Activated T-helper 2 cell treated with anti-CD3 and anti-CD28 coated beads, Interferon-gamma antibody, Interleukin-2, Interleukin-4, amounts not matched to agents 10 μg/mL and 5 μg/mL and 100 μg/mL, durations not matched to agents 14 hours and 24 hours and 36 hours (primary cell): ENCODE measurements around the gene TMEM143. TPM values are rescaled to one million over a fixed set of nuclear protein-coding genes. Genes with fewer than 3 reads are reported as not detected.

Source experiments
- DNase-seq: peaks from one replicate; pipeline ENCODE4 v3.0.0; 2021; ENCODE audit warnings: low spot score
- H3K27ac Mint-ChIP-seq: one replicate; pipeline ENCODE4 v1.8.0; 2021; ENCODE audit warnings: mixed read lengths
- H3K27me3 Mint-ChIP-seq: one replicate; pipeline ENCODE4 v1.8.0; 2021; ENCODE audit warnings: low read depth, mixed read lengths
- H3K36me3 Mint-ChIP-seq: one replicate; pipeline ENCODE4 v1.8.0; 2021; ENCODE audit warnings: low read depth, mixed read lengths
- H3K4me1 Mint-ChIP-seq: one replicate; pipeline ENCODE4 v1.8.0; 2021; ENCODE audit warnings: low read depth, mixed read lengths
- H3K4me3 Mint-ChIP-seq: one replicate; pipeline ENCODE4 v1.8.0; 2021; ENCODE audit warnings: low read depth, mild to moderate bottlenecking, moderate library complexity, mixed read lengths
- H3K9me3 Mint-ChIP-seq: one replicate; pipeline ENCODE4 v1.8.0; 2021; ENCODE audit warnings: mixed read lengths
- intact Hi-C: fragments of 100-400 bp; cut with micrococcal nuclease; formaldehyde crosslinking; loops from one replicate; pipeline ENCODE4 v1.15.1; 2023
- total RNA-seq: library from RNA; stranded (reverse); gene quantifications from 2 replicates; pipeline ENCODE4 v1.2.3, GENCODE V29; 2022

Gene TMEM143
- total RNA-seq, result 12.8 and 13.1 TPM in 2 replicates

GRCh38 chr19:48363810-48364597, at the start of gene TMEM143, which contains the start of gene SYNGR4:
Gene TMEM143 (minus strand): TSS chr19:48363940. CDS start chr19:48363920, 20 bp downstream.
Gene SYNGR4 (plus strand): TSS chr19:48364367. CDS start chr19:48365843, 1,476 bp downstream.
- intact Hi-C loops, result loop anchor here (1.0 to 2.0 kb wide), 5 partner anchors 27 to 147 kb away; partner anchors contain the start of genes KDELR1 and LMTK3
- DNase-seq, result peak; percentile 99
- Mint-ChIP-seq H3K4me3 (peak within 1 kb of the TSS; percentile 78), H3K36me3 (peaks cover 3% of the 10 kb centered on the region), H3K27me3 (no peaks in the 10 kb centered on the region), H3K9me3 (no peaks in the 10 kb centered on the region), H3K4me1 (peaks cover 12% of the 10 kb centered on the region), H3K27ac (peak within 1 kb of the TSS; percentile 90)

GRCh38 chr19:48405850-48406249, 42.1 kb upstream of the TMEM143 start:
- H3K36me3 Mint-ChIP-seq, result no peaks in the 10 kb centered on the region
- H3K27me3 Mint-ChIP-seq, result peaks cover 13% of the 10 kb centered on the region
- H3K27ac Mint-ChIP-seq, result no peak overlapping the region
- intact Hi-C loops, result no loop called here
- H3K9me3 Mint-ChIP-seq, result no peaks in the 10 kb centered on the region
- DNase-seq, result no peak
- peaks cover 4% of the 10 kb centered on the region for H3K4me1 Mint-ChIP-seq
- no peak overlapping the region for H3K4me3 Mint-ChIP-seq

- no peak overlapping the region for H3K27ac Mint-ChIP-seq
- intact Hi-C loops, result no loop called here
- H3K9me3 Mint-ChIP-seq, result no peaks in the 10 kb centered on the region
- peaks cover 7% of the 10 kb centered on the region for H3K4me1 Mint-ChIP-seq
- no peak overlapping the region for H3K4me3 Mint-ChIP-seq
- peaks cover 13% of the 10 kb centered on the region for H3K27me3 Mint-ChIP-seq
- no peaks in the 10 kb centered on the region for H3K36me3 Mint-ChIP-seq
- DNase-seq, result no peak
These were observed 41.4 kb upstream of the TMEM143 start for GRCh38 chr19:48405010-48405659.

- peaks cover 13% of the 10 kb centered on the region for H3K4me1 Mint-ChIP-seq
- intact Hi-C loops, result loop anchor here (2.0 kb wide), 1 partner anchor 15 kb away; no protein-coding TSS in a partner anchor
- H3K36me3 Mint-ChIP-seq, result no peaks in the 10 kb centered on the region
- peaks cover 12% of the 10 kb centered on the region for H3K27me3 Mint-ChIP-seq
- no peak overlapping the region for H3K4me3 Mint-ChIP-seq
- no peak overlapping the region for H3K27ac Mint-ChIP-seq
- DNase-seq, result no peak
- peaks cover 4% of the 10 kb centered on the region for H3K9me3 Mint-ChIP-seq
These were observed 39.9 kb upstream of the TMEM143 start for GRCh38 chr19:48403606-48404005.

- Mint-ChIP-seq H3K27ac (no peak overlapping the region), H3K4me1 (peaks cover 23% of the 10 kb centered on the region), H3K9me3 (peaks cover 4% of the 10 kb centered on the region), H3K27me3 (peaks cover 18% of the 10 kb centered on the region), H3K4me3 (no peak overlapping the region), H3K36me3 (no peaks in the 10 kb centered on the region)
- intact Hi-C loops, result no loop called here
- DNase-seq, result no peak
These were observed 37.5 kb upstream of the TMEM143 start for GRCh38 chr19:48401287-48401686.

GRCh38 chr19:48400018-48400742, 36.4 kb upstream of the TMEM143 start:
- Mint-ChIP-seq H3K4me3 (no peak overlapping the region), H3K36me3 (no peaks in the 10 kb centered on the region), H3K27ac (no peak overlapping the region), H3K4me1 (peaks cover 25% of the 10 kb centered on the region), H3K27me3 (peaks cover 26% of the 10 kb centered on the region), H3K9me3 (peaks cover 4% of the 10 kb centered on the region)
- DNase-seq, result no peak
- intact Hi-C loops, result no loop called here

GRCh38 chr19:48398375-48399235, 34.9 kb upstream of the TMEM143 start:
- no peaks in the 10 kb centered on the region for H3K36me3 Mint-ChIP-seq
- peaks cover 34% of the 10 kb centered on the region for H3K27me3 Mint-ChIP-seq
- DNase-seq, result peak; percentile 84
- H3K27ac Mint-ChIP-seq, result no peak overlapping the region
- intact Hi-C loops, result loop anchor here (5.0 kb wide), 2 partner anchors 49 to 66 kb away; partner anchors contain the start of gene GRWD1
- peaks cover 4% of the 10 kb centered on the region for H3K9me3 Mint-ChIP-seq
- peaks cover 28% of the 10 kb centered on the region for H3K4me1 Mint-ChIP-seq
- no peak overlapping the region for H3K4me3 Mint-ChIP-seq

GRCh38 chr19:48398102-48398374, 34.3 kb upstream of the TMEM143 start:
- H3K36me3 Mint-ChIP-seq, result no peaks in the 10 kb centered on the region
- intact Hi-C loops, result loop anchor here (5.0 kb wide), 2 partner anchors 49 to 66 kb away; partner anchors contain the start of gene GRWD1
- H3K4me1 Mint-ChIP-seq, result peaks cover 26% of the 10 kb centered on the region

GRCh38 chr19:48397263-48398101, 33.7 kb upstream of the TMEM143 start:
- H3K27me3 Mint-ChIP-seq, result peaks cover 43% of the 10 kb centered on the region
- H3K36me3 Mint-ChIP-seq, result no peaks in the 10 kb centered on the region
- peak overlapping the region; percentile 88 for H3K4me3 Mint-ChIP-seq
- H3K9me3 Mint-ChIP-seq, result peaks cover 4% of the 10 kb centered on the region
- intact Hi-C loops, result loop anchor here (5.0 kb wide), 2 partner anchors 50 to 65 kb away; partner anchors contain the start of gene GRWD1
- H3K27ac Mint-ChIP-seq, result peak overlapping the region; percentile 71
- H3K4me1 Mint-ChIP-seq, result peaks cover 26% of the 10 kb centered on the region
- no peak for DNase-seq

More at GRCh38 chr19:48398102-48398374, 34.3 kb upstream of the TMEM143 start:
- H3K27me3 Mint-ChIP-seq, result peaks cover 38% of the 10 kb centered on the region
- H3K9me3 Mint-ChIP-seq, result peaks cover 4% of the 10 kb centered on the region
- DNase-seq, result no peak
- H3K4me3 Mint-ChIP-seq, result peak overlapping the region; percentile 88
- peak overlapping the region; percentile 71 for H3K27ac Mint-ChIP-seq

- DNase-seq, result no peak
- H3K36me3 Mint-ChIP-seq, result no peaks in the 10 kb centered on the region
- H3K27ac Mint-ChIP-seq, result no peak overlapping the region
- intact Hi-C loops, result loop anchor here (5.0 kb wide), 2 partner anchors 51 to 64 kb away; partner anchors contain the start of gene GRWD1
- H3K27me3 Mint-ChIP-seq, result peaks cover 45% of the 10 kb centered on the region
- no peak overlapping the region for H3K4me3 Mint-ChIP-seq
- H3K9me3 Mint-ChIP-seq, result peaks cover 4% of the 10 kb centered on the region
- peaks cover 26% of the 10 kb centered on the region for H3K4me1 Mint-ChIP-seq
These were observed 33.1 kb upstream of the TMEM143 start for GRCh38 chr19:48396824-48397176.

GRCh38 chr19:48396016-48396823, 32.5 kb upstream of the TMEM143 start:
- peaks cover 29% of the 10 kb centered on the region for H3K4me1 Mint-ChIP-seq
- no peaks in the 10 kb centered on the region for H3K36me3 Mint-ChIP-seq
- intact Hi-C loops, result loop anchor here (5.0 kb wide), 2 partner anchors 51 to 64 kb away; partner anchors contain the start of gene GRWD1
- H3K27ac Mint-ChIP-seq, result no peak overlapping the region
- DNase-seq, result no peak
- H3K9me3 Mint-ChIP-seq, result peaks cover 4% of the 10 kb centered on the region
- H3K4me3 Mint-ChIP-seq, result no peak overlapping the region
- peaks cover 49% of the 10 kb centered on the region for H3K27me3 Mint-ChIP-seq
